ENCODE measurements around the gene C2CD5.

GRCh38 chr12:22533155-22533554 lies 11.2 kb downstream of the C2CD5 start:
- no peak for TF ChIP-seq CTCF (IDR thresholded peaks at IDR 0.05)
- no peak for TF ChIP-seq ZFX (IDR thresholded peaks at IDR 0.05; ENCODE audit: borderline replicate concordance)
